ENCODE data around the gene PIGM.

PIGM gene

DNA sequence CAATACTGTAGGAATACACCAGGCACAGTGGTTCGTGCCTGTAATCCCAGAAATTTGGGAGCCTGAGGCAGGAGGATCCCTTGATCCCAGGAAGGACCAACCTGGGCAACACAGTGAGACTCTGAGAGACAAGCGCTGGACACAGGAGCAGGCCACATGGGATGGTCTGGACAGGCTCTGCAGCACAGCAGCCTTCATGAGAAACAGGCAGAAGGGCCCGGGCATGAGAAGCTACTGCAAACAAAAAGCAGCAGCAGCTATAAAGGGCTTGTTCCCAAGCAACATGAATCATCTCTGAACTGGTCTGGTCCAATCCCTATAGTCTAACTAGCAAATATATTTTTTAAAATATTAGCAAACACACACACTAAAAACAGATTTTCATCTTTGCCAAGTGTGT lies 42.2 kb downstream of the PIGM start:
- DNase-seq (ENCODE audit: low spot score): no peak

DNA sequence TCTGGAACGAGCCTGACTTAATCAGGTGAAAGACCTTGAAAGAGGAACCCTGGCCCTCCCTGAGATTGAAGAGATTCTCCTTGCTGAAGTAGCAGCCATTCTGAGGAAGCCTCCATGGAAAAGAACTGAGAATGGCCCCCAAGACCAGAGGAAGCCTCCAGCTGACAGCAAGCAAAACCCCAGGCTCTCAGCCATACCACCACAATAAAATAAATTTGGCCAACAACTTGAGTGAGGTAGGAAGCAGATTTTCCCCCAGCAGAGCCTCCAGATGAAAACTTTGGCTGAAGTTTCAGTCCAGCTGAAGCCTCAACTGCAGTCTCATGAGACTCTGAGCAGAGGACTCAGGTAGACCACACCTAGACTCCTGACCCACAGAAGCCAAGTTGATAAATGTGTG lies 43.8 kb downstream of the PIGM start:
- no peak for DNase-seq (ENCODE audit: low spot score)

DNA sequence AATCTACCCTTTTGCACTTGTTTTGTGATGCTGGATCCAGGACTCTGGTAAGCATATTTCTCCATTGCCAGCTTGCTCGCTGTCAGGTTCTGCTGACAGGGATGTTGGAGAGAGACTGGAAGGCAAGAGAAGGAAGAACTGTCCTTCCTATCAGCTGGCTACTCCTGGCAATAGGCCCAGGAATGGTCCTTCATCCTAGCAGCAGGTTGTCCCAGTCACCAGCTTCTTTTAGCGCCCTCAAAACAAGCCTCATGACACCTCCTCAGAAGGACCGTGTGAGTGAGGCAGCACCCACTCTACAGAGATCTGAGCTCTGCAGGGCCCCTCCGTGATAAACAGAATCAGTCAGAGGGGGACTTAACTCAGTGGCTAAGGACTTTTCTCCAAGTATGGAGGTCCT lies 44.6 kb downstream of the PIGM start:
- DNase-seq (ENCODE audit: low spot score): no peak

DNA sequence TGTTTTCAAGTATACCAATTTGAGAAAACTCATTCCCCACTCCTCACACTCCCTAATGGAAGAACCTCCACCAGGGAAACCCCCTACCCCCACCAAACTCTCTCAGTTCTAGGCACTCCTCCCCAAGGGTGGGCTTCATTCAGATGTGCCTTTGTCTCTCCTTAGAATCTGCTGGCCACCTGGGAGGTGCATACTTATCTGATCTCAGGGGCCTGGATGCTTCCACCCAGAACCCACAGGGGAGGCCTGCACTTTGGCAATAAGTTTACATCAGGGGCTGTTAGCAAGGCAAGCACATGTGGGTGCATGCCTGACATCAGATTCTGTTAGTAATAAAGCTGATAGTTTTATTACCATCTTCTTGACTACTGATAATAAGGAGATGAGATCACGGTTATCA lies 45.3 kb downstream of the PIGM start:
- no peak for DNase-seq (ENCODE audit: low spot score)

DNA sequence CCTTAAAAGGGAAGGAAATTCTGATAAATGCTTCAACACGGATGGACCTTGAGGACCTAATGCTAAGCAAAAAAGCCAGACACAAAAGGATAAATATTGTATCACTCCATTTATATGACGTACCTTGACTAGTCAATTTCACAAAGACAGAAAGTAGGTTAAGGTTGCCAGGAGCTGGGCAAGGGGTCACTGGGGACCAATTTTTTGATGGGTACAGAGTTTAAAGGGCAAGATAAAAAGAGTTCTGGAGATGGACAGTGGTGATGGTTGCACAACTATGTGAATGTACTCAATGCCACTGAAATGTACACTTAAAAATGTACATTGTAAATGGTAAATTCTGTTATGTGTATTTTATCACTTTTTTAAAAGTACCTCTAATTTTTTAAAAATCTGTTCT lies 45.7 kb downstream of the PIGM start:
- DNase-seq (ENCODE audit: low spot score): no peak

DNA sequence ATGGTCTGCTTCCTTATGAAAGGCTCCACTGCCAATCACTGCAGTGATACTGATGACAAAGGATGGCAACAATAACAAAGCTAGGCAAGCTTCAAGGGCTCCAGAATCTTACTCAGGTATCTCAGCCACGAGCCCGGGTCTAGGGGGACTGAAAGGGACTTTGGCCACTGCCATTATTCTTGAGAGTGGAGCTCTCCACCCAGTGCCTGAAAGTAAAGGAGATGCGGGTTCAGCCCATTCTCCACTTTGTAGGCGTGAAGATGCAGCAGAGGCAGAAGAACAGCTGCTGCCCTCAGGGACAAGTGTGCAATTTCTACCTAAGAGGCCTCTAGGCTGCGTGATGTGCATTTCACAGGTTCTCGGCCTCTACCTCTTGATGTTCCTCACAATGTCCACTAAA lies 46.3 kb downstream of the PIGM start:
- no peak for DNase-seq (ENCODE audit: low spot score)

DNA sequence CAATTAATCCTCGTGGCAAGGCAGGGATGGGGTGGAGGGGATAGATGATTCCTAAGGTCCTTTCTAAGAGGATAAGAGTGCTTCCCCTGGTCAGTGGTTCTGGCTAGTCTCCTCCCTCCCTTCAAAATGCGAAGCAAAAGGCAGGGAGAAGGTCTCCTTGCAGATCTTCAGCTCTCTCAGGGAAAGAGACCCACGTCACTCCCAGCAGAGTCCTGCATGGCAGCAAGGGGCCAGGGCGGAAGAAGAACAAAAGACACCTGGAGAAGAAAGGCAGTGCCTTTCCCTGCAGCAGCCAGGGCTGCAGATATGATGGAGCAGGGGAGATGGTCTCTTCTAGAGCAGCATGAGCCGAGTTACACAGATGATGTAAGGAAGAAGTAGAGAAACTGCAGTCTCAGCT lies 48.1 kb downstream of the PIGM start:
- DNase-seq (ENCODE audit: low spot score): no peak

DNA sequence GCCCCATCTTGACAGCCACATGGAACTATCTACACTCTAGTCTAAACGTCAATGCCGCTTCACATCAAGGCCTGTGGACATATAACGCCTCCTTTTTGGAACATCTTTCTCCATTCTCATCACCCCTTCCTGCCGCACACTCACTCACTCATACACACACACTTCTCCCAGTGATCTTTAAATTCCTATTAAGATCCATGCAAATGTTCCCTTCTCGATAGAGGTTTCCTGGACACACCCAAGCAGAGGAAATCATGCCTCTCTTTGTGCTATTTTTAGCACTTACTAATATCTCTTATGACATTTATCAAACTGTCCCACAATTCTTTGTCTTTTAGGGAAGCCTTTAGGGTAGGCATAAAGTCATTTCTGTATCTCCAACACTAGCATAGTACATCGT lies 49.5 kb downstream of the PIGM start:
- DNase-seq (ENCODE audit: low spot score): no peak

DNA sequence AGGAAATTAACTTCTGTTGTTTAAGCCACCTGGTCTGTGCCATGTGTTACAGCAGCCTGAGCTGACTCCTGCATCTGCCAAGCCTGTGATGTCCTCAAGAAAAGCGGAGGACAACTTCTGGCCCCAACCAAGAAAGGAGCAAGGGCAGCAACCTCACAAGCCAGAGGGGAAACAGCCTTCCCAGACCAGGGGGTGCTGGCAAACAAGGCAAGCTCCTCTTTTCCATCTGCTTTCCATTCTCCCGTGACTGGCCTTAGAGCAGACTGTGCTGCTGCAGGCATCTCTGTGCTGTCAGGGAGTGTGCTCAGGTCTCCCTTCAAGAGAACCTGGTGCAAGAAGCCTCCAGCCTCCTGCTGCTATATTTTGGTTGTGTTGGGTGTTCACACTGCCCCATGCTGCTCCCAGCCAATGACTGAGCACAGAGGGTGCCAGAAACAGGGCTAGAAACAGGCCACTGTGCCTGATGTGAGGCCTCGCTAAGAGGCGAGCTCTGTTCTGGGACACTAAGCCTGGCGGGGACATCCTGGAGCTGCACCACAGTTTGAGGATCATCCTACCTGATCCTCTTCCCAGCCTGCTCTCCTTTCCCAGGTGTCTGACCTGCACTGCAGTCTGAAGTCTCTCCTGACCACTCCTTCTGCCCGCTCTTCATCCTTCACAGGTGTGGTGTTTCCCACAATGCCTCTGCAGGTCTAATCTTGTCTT lies 50.3 kb downstream of the PIGM start:
- no peak for DNase-seq (ENCODE audit: low spot score)

DNA sequence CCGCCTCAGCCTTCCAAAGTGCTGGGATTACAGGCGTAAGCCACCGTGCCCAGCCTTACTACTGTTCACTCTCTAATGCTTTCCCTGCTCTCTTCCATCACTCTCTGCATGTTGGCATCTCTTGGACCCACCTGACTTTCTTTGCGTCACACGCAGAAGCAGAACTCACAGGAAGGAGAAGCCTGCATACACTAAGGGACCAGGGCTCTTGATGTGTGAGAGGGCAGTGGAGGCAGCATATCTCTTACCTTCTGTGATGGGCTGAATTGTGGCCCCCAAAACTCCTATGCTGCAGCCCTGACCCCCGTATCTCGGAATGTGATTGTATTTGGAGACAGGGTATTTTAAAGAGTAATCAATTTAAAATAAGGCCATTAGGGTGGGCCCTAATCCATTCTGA lies 51.0 kb downstream of the PIGM start:
- DNase-seq (ENCODE audit: low spot score): no peak

DNA sequence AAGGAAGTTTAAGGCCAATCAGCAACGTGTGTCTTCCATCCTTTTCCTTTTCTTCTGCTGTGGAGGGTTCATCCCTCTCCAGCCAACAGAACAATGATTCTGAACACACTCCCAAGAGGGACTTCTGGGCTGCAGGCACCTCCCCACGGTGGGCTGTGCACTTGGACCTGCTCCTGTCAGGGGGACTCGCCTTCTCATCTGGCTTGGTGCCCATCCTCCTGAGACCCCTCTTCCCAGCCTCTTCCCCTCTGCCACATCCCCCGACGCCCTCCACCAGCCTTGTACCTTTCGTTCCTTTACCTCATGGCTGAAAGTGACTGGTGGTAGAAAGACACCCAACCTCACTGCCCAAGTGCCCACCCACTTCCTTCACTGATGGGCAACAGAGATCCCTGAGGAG lies 51.7 kb downstream of the PIGM start:
- no peak for DNase-seq (ENCODE audit: low spot score)

DNA sequence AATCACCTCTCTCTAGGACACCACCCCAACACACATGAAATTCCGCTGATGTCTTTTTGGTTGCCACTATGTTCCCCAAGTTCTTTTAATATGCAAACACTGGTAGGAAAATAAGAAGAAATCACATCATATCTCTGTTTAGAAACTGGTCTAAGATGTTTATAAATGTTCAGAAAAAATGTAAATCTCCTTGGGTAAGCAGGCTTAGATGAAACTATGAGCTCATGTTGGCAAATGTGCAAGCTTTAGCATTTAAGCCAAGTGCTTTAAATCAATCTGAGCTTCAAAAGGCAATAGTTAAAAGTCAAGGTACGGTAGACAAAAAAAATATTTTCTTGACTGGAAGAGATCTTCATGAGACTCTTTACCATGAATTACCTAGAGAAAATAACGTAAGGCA lies 52.5 kb downstream of the PIGM start:
- DNase-seq (ENCODE audit: low spot score): no peak

DNA sequence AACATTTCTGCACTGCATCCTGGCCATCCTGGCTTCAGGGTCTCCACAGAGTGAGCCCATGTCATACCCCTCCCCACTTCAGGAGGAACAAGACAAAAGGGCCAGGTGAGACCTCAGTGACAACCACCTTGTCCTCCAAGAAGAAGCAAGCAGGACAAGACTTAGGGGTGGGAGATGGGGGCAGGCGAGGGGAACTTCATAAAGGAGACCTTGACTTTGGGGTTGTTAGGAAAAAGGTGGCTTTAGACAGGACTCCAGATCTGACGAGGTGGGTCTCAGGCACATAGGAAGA lies 53.7 kb downstream of the PIGM start:
- DNase-seq (ENCODE audit: low spot score): no peak

DNA sequence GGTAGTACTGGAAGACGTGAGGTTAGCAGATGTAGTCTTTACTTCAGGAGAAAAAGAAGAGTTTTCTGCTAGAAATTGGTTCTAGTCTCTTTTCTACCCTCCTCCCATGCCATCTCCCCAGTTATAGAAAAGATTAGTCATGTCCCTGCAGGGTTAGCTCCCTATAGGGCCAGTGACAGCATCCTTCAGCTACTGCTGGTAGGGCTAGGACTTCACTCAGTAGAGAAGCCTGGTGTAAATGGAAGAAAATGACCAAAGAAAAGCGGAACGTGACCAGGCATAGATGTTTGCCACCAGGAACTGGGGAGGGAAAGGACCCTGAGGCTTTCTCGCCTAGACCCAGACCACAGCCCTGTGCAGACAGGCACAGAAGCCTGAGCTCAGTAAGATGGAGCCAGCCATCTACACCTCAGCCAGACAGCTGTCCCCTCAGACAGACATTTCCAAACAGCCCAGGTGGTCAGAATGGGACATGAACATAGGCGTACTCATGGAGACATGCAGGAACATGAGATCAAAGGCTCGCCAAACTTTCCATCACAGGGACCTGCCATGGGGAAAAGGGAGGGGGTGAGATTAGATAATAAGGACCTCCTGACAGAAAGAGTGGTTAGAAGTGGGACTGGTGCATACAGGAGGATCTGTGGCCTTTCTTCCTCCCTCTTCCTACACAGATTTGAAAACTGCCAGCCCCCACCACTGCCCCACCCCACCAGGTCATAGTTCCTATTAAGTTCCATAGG lies 54.3 kb downstream of the PIGM start:
- no peak for DNase-seq (ENCODE audit: low spot score)
